Upper lobe of left lung (tissue), 6 donors: ENCODE data around the gene MYO5B. TPM values are rescaled to one million over a fixed set of nuclear protein-coding genes. Genes with fewer than 3 reads are reported as not detected.

Experiments used
- ATAC-seq, 2 donors: fragments of 200-7000 bp; cut with Tn5 transposase; one replicate each; pipeline ENCODE4 v1.9.1; 2022; ENCODE audit warnings: mild to moderate bottlenecking in 2 of 2, moderate library complexity in 2 of 2; ENCODE audit not compliant: low FRiP score in 2 of 2
- DNase-seq, 2 donors: peaks; one replicate each; pipeline ENCODE4 v3.0.0-alpha.2; 2019 to 2020
- H3K27ac ChIP-seq, 4 donors: fragments of 200-600 bp; sonication (generic); one replicate each; pipeline ENCODE4 v1.5.1; 2016 to 2019
- H3K27me3 ChIP-seq, 4 donors: fragments of 200-600 bp; sonication (generic); one replicate each; pipeline ENCODE4 v1.5.1; 2017 to 2019
- H3K36me3 ChIP-seq, 4 donors: fragments of 200-600 bp; sonication (generic); one replicate each; pipeline ENCODE4 v1.5.1; 2016 to 2019
- H3K4me1 ChIP-seq, 4 donors: fragments of 200-600 bp; sonication (generic); one replicate each; pipeline ENCODE4 v1.5.1; 2018 to 2019
- H3K4me3 ChIP-seq, 4 donors: fragments of 200-600 bp; sonication (generic); one replicate each; pipeline ENCODE4 v1.5.1; 2017 to 2019; ENCODE audit warnings: mild to moderate bottlenecking in 2 of 4, moderate library complexity in 1 of 4
- H3K9me3 ChIP-seq, 4 donors: fragments of 200-600 bp; sonication (generic); one replicate each; pipeline ENCODE4 v1.5.1; 2018 to 2019
- CTCF ChIP-seq, 6 experiments: fragments of 450-650 bp in 4 of 6; fragments of 200-600 bp in 2 of 6; sonication (generic) in 2 of 6; IDR thresholded peaks; one replicate each; pipeline ENCODE4 v1.5.1; 2016 to 2019; ENCODE audit warnings: antibody characterized with exemption in 6 of 6
- EP300 ChIP-seq, 4 donors: sonication (generic); formaldehyde crosslinking; IDR thresholded peaks; one replicate each; pipeline ENCODE4 v1.5.1; 2017; ENCODE audit warnings: antibody characterized with exemption in 4 of 4, control low read depth in 2 of 4
- POLR2A ChIP-seq, 4 donors: fragments of 450-650 bp; IDR thresholded peaks; one replicate each; pipeline ENCODE4 v1.5.1; 2016 to 2017; ENCODE audit warnings: antibody characterized with exemption in 4 of 4, mild to moderate bottlenecking in 2 of 4
- POLR2AphosphoS5 ChIP-seq, 2 donors: sonication (generic); formaldehyde crosslinking; IDR thresholded peaks; one replicate each; pipeline ENCODE4 v1.5.1; 2017; ENCODE audit warnings: antibody characterized with exemption in 2 of 2
- WGBS, 2 donors: methylation state at CpG; one replicate each; pipeline ENCODE4 v1.1.5; 2017 to 2018; 5-methylcytosine and 5-hydroxymethylcytosine counted together
- total RNA-seq, 6 donors: library from RNA; depleted of rRNA in 4 of 6; stranded (reverse); fragments of >200 nt in 4 of 6; gene quantifications; one replicate each; pipeline versions ENCODE4 v1.1.0 to v1.2.1, GENCODE V29; 2016 to 2021
- donor health status: DM: no; HTN: no; CAD: no; lungs with moderate emphysema.
- donor health status: DM: no; HTN: yes; CAD: no; lungs with severe emphysema.

The MYO5B gene
- total RNA-seq, 6 donors from 2014 or later = 25.4 to 95.2 (median 49.6) TPM

- TF ChIP-seq POLR2AphosphoS5 (IDR thresholded peaks at IDR 0.05) = no peak
- TF ChIP-seq EP300 (IDR thresholded peaks at IDR 0.05) = no peak
- TF ChIP-seq CTCF (IDR thresholded peaks at IDR 0.05) = no peak
- TF ChIP-seq POLR2A (IDR thresholded peaks at IDR 0.05) = no peak
- ATAC-seq (no peak), DNase-seq (no peak)
- Histone ChIP-seq H3K4me3 (no peak overlapping the region), H3K27me3 (no peaks in the 10 kb centered on the region), H3K4me1 (no peaks in the 10 kb centered on the region), H3K27ac (no peak overlapping the region), H3K36me3 (no peaks in the 10 kb centered on the region), H3K9me3 (no peaks in the 10 kb centered on the region)
- WGBS, 2 donors = 87 to 93% methylated on average over 3 of the region's 3 CpGs
These were observed 281.7 kb downstream of the MYO5B start for GRCh38 chr18:49913221-49913620.

- Histone ChIP-seq H3K9me3 (no peaks in the 10 kb centered on the region), H3K4me1 (no peaks in the 10 kb centered on the region), H3K27ac (no peak overlapping the region), H3K36me3 (no peaks in the 10 kb centered on the region), H3K27me3 (no peaks in the 10 kb centered on the region), H3K4me3 (no peak overlapping the region)
- WGBS, 2 donors = 46 to 64% methylated on average over 4 of the region's 4 CpGs
- DNase-seq (no peak), ATAC-seq (no peak)
- TF ChIP-seq POLR2A (IDR thresholded peaks at IDR 0.05) (no peak), POLR2AphosphoS5 (IDR thresholded peaks at IDR 0.05) (no peak), CTCF (IDR thresholded peaks at IDR 0.05) (no peak), EP300 (IDR thresholded peaks at IDR 0.05) (no peak)
These were observed 283.5 kb downstream of the MYO5B start for GRCh38 chr18:49911427-49911826.

GRCh38 chr18:49910986-49911385, 284.0 kb downstream of the MYO5B start:
- ATAC-seq (no peak), DNase-seq (no peak)
- no peak overlapping the region for H3K4me3 ChIP-seq
- no peak for TF ChIP-seq EP300 (IDR thresholded peaks at IDR 0.05)
- no peak for TF ChIP-seq POLR2A (IDR thresholded peaks at IDR 0.05)
- no peak for TF ChIP-seq POLR2AphosphoS5 (IDR thresholded peaks at IDR 0.05)
- no peak for TF ChIP-seq CTCF (IDR thresholded peaks at IDR 0.05)
- WGBS, 2 donors = 76 to 78% methylated on average over 2 of the region's 2 CpGs
- H3K9me3 ChIP-seq = no peaks in the 10 kb centered on the region
- no peak overlapping the region for H3K27ac ChIP-seq
- H3K4me1 ChIP-seq = no peaks in the 10 kb centered on the region
- H3K27me3 ChIP-seq = no peaks in the 10 kb centered on the region
- no peaks in the 10 kb centered on the region for H3K36me3 ChIP-seq

- H3K4me1 ChIP-seq = no peaks in the 10 kb centered on the region
- no peak overlapping the region for H3K4me3 ChIP-seq
- ATAC-seq (no peak), DNase-seq (no peak)
- 80% methylated on average over 4 to 5 of the region's 5 CpGs for WGBS, 2 donors
- no peaks in the 10 kb centered on the region for H3K36me3 ChIP-seq
- H3K27me3 ChIP-seq = no peaks in the 10 kb centered on the region
- TF ChIP-seq POLR2A (IDR thresholded peaks at IDR 0.05) (no peak), POLR2AphosphoS5 (IDR thresholded peaks at IDR 0.05) (no peak), CTCF (IDR thresholded peaks at IDR 0.05) (no peak), EP300 (IDR thresholded peaks at IDR 0.05) (no peak)
- no peaks in the 10 kb centered on the region for H3K9me3 ChIP-seq
- no peak overlapping the region for H3K27ac ChIP-seq
These were observed 284.9 kb downstream of the MYO5B start for GRCh38 chr18:49910019-49910418.

- no peak for TF ChIP-seq POLR2A (IDR thresholded peaks at IDR 0.05)
- no peak for TF ChIP-seq EP300 (IDR thresholded peaks at IDR 0.05)
- no peak for TF ChIP-seq POLR2AphosphoS5 (IDR thresholded peaks at IDR 0.05)
- no peak for TF ChIP-seq CTCF (IDR thresholded peaks at IDR 0.05)
- ATAC-seq (no peak), DNase-seq (peak in 1 of 2 donors; percentile 31)
- Histone ChIP-seq H3K27ac (no peak overlapping the region), H3K4me1 (no peaks in the 10 kb centered on the region), H3K9me3 (no peaks in the 10 kb centered on the region), H3K36me3 (no peaks in the 10 kb centered on the region), H3K4me3 (no peak overlapping the region), H3K27me3 (no peaks in the 10 kb centered on the region)
- WGBS, 2 donors = 76 to 82% methylated on average over 2 to 3 of the region's 3 CpGs
These were observed 287.5 kb downstream of the MYO5B start for GRCh38 chr18:49907346-49907929.
